Smooth muscle cell (in vitro differentiated cells): ENCODE data around the gene IL17REL. TPM values are rescaled to one million over a fixed set of nuclear protein-coding genes. Genes with fewer than 3 reads are reported as not detected.

ENCODE experiments used
- DNase-seq: peaks from one replicate; lab custom pipeline; 2025; ENCODE audit not compliant: unreplicated experiment; lab: John Stamatoyannopoulos, UW
- H2AFZ ChIP-seq: fragments of 200-600 bp; sonication (generic); 2 replicates; pipeline ENCODE4 v1.6.0; 2016; ENCODE audit warnings: antibody characterized with exemption, low read depth, mild to moderate bottlenecking
- H3F3A ChIP-seq: fragments of 200-600 bp; sonication (generic); 2 replicates; pipeline ENCODE4 v1.6.0; 2017; ENCODE audit warnings: antibody characterized with exemption, low read depth
- H3K27ac ChIP-seq: fragments of 200-600 bp; sonication (generic); 2 replicates; pipeline ENCODE4 v1.5.1; 2016; ENCODE audit warnings: low read depth, mild to moderate bottlenecking
- H3K27me3 ChIP-seq: fragments of 200-600 bp; sonication (generic); 2 replicates; pipeline ENCODE4 v1.6.1; 2016; ENCODE audit warnings: low read depth, mild to moderate bottlenecking
- H3K36me3 ChIP-seq: fragments of 200-600 bp; sonication (generic); 2 replicates; pipeline ENCODE4 v1.5.1; 2016; ENCODE audit warnings: low read depth
- H3K4me1 ChIP-seq: fragments of 200-600 bp; sonication (generic); 2 replicates; pipeline ENCODE4 v1.5.1; 2016; ENCODE audit warnings: low read depth
- H3K4me2 ChIP-seq: fragments of 200-600 bp; sonication (generic); 2 replicates; pipeline ENCODE4 v1.6.0; 2016; ENCODE audit warnings: mild to moderate bottlenecking
- H3K4me3 ChIP-seq: fragments of 200-600 bp; sonication (generic); 2 replicates; pipeline ENCODE4 v1.5.1; 2016; ENCODE audit warnings: mild to moderate bottlenecking
- H3K79me2 ChIP-seq: fragments of 200-600 bp; sonication (generic); 2 replicates; pipeline ENCODE4 v1.6.0; 2016; ENCODE audit warnings: low read depth, mild to moderate bottlenecking
- H3K9ac ChIP-seq: fragments of 200-600 bp; sonication (generic); 2 replicates; pipeline ENCODE4 v1.6.0; 2016; ENCODE audit warnings: low read depth
- H3K9me3 ChIP-seq: fragments of 200-600 bp; sonication (generic); replicated peaks from 2 replicates; pipeline ENCODE4 v1.5.1; 2016; ENCODE audit warnings: low read depth
- H4K20me1 ChIP-seq: fragments of 200-600 bp; sonication (generic); 2 replicates; pipeline ENCODE4 v1.6.0; 2016; ENCODE audit warnings: low read depth
- CTCF ChIP-seq: fragments of 200-600 bp; sonication (generic); IDR thresholded peaks from 2 replicates; pipeline ENCODE4 v1.5.1; 2017; ENCODE audit warnings: borderline replicate concordance, mild to moderate bottlenecking, antibody characterized with exemption; ENCODE audit not compliant: insufficient read depth, poor library complexity, severe bottlenecking
- WGBS: methylation state at CpG from one replicate; pipeline ENCODE4 v1.1.7; 2016; ENCODE audit warnings: low lambda C conversion rate; 5-methylcytosine and 5-hydroxymethylcytosine counted together
- polyA plus RNA-seq: library from polyadenylated mRNA; unstranded; fragments of >200 nt; fragmentation: Nextera tagmentation; extraction: Ambion mirVana; gene quantifications from 2 replicates; pipeline ENCODE4 v1.2.1, GENCODE V29; 2016
- total RNA-seq: library from RNA; depleted of rRNA; stranded (reverse); fragments of >200 nt; gene quantifications from 2 replicates; pipeline ENCODE4 v1.2.3, GENCODE V29; 2014

IL17REL gene
- total and polyA plus RNA-seq, 2 experiments from 2014 or later: 0.04 TPM; not detected in 1

- Histone ChIP-seq H3K9ac (no peak overlapping the region), H3K9me3 (no peaks in the 10 kb centered on the region), H3F3A (no peaks in the 10 kb centered on the region), H3K79me2 (no peaks in the 10 kb centered on the region), H3K36me3 (no peaks in the 10 kb centered on the region), H2AFZ (no peak overlapping the region), H3K4me2 (no peak overlapping the region), H3K27me3 (peaks cover 7% of the 10 kb centered on the region), H3K4me3 (no peak overlapping the region), H4K20me1 (no peaks in the 10 kb centered on the region), H3K27ac (no peak overlapping the region), H3K4me1 (peaks cover 3% of the 10 kb centered on the region)
- WGBS: 95% methylated on average over 20 of the region's 21 CpGs
- DNase-seq: no peak
- TF ChIP-seq CTCF: no peak
Observed at GRCh38 chr22:49997932-49998717, 14.4 kb downstream of the IL17REL start.

DNA sequence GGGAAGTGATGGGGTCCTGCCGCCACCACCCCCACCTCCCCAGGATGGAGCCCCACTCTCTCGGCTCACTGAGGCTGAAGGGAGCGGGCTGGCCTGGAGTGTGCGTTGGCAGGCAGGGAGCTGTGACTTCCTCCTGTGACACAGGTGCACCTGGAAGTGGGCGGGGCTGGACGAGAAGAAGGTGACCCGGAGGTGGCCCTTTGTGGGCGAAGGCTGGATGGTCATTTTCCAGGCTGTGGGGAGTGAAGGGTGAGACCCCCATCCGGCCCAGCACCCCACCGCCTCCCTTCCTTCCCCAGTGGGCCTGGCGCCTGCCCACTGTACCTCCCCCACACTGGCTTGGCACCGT lies 15.3 kb downstream of the IL17REL start:
- no peaks in the 10 kb centered on the region for H3F3A ChIP-seq
- H4K20me1 ChIP-seq: no peaks in the 10 kb centered on the region
- no peak for TF ChIP-seq CTCF
- no peak overlapping the region for H2AFZ ChIP-seq
- no peak overlapping the region for H3K4me3 ChIP-seq
- no peaks in the 10 kb centered on the region for H3K36me3 ChIP-seq
- 99% methylated on average over 9 of the region's 12 CpGs for WGBS
- H3K4me1 ChIP-seq: peaks cover 3% of the 10 kb centered on the region
- H3K9ac ChIP-seq: no peak overlapping the region
- no peaks in the 10 kb centered on the region for H3K9me3 ChIP-seq
- no peak overlapping the region for H3K27ac ChIP-seq
- DNase-seq: no peak
- H3K79me2 ChIP-seq: no peaks in the 10 kb centered on the region
- H3K4me2 ChIP-seq: no peak overlapping the region
- H3K27me3 ChIP-seq: peaks cover 7% of the 10 kb centered on the region

DNA sequence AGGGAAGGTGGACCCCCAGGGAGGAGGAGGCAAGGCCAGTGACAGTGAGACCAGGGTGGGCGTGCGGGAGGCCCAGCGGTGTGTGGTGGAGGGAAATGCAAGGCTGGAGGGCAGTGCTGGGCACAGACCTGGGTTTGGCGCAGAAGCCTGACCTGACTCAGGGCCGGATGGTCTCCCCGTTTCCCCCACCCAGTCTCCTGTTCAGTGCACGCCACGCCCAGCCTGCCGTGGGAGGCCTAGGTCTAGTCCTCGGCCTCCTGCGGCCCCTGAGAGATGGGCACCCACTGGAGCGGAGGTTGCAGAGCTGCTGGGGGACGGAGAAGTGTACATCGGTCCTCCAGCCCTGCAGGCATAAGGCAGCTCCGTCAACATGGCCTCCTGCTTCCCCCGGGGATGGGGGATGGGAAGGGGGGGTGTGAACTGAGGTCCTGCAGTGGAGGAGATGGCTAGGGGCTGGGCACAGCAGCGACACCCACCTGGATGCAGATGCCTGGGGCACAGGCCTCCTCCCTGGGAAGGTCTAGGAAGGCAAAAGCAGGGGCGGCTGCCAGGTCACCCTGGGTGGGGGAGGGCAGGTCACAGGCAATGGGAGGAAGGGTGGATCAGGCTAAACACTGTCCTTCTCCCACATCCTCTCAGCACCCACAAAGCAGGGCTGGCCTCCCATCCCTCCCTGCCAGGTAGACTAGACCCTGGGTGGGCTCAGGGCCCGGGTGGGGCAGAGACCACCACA lies 15.9 kb downstream of the IL17REL start:
- Histone ChIP-seq H3K27ac (no peak overlapping the region), H3K27me3 (peaks cover 7% of the 10 kb centered on the region), H4K20me1 (no peaks in the 10 kb centered on the region), H3K79me2 (no peaks in the 10 kb centered on the region), H3K4me1 (peaks cover 3% of the 10 kb centered on the region), H3K4me2 (no peak overlapping the region), H3K4me3 (no peak overlapping the region), H3K9me3 (no peaks in the 10 kb centered on the region), H3F3A (no peaks in the 10 kb centered on the region), H2AFZ (no peak overlapping the region), H3K9ac (no peak overlapping the region), H3K36me3 (no peaks in the 10 kb centered on the region)
- no peak for DNase-seq
- TF ChIP-seq CTCF: no peak
- WGBS: 92% methylated on average over 19 of the region's 19 CpGs
